Aorta (tissue), 5 donors: ENCODE data around the gene APOL4. TPM values are rescaled to one million over a fixed set of nuclear protein-coding genes. Genes with fewer than 3 reads are reported as not detected.

Experiments
- ATAC-seq: fragments of 200-7000 bp; cut with Tn5 transposase; one replicate; pipeline ENCODE4 v1.9.1; 2022; ENCODE audit warnings: moderate library complexity; ENCODE audit not compliant: low FRiP score
- DNase-seq, 2 donors: peaks; one replicate each; pipeline ENCODE4 v3.0.0-alpha.2; 2020
- H3K27ac ChIP-seq, 2 donors: one replicate each; pipeline ENCODE4 v1.5.1; 2013; ENCODE audit warnings: low read length in 2 of 2, mild to moderate bottlenecking in 2 of 2, moderate library complexity in 2 of 2, control low read depth in 1 of 2, inconsistent platforms in 1 of 2, low read depth in 1 of 2
- H3K27me3 ChIP-seq, 2 donors: one replicate each; pipeline ENCODE4 v1.6.1; 2013; ENCODE audit warnings: control low read depth in 1 of 2, low read length in 1 of 2, mild to moderate bottlenecking in 1 of 2, moderate library complexity in 1 of 2; ENCODE audit not compliant: insufficient read depth in 2 of 2, control insufficient read depth in 1 of 2
- H3K36me3 ChIP-seq, 2 donors: one replicate each; pipeline ENCODE4 v1.6.1; 2013; ENCODE audit warnings: control low read depth in 1 of 2, low read length in 1 of 2, mild to moderate bottlenecking in 1 of 2; ENCODE audit not compliant: insufficient read depth in 2 of 2, control insufficient read depth in 1 of 2
- H3K4me1 ChIP-seq, 2 donors: one replicate each; pipeline ENCODE4 v1.6.1; 2013; ENCODE audit warnings: low read length in 2 of 2, control low read depth in 1 of 2, mild to moderate bottlenecking in 1 of 2, moderate library complexity in 1 of 2; ENCODE audit not compliant: insufficient read depth in 2 of 2, control insufficient read depth in 1 of 2
- H3K4me3 ChIP-seq, 2 donors: one replicate each; pipeline ENCODE4 v1.5.1; 2013; ENCODE audit warnings: low read length in 2 of 2, control low read depth in 1 of 2, mild to moderate bottlenecking in 1 of 2
- H3K9me3 ChIP-seq: one replicate; pipeline ENCODE4 v1.6.1; 2013; ENCODE audit warnings: mild to moderate bottlenecking, low read length; ENCODE audit not compliant: control insufficient read depth
- WGBS, 2 donors: extraction: QIAGEN DNeasy Blood & Tissue Kit; methylation state at CpG; one replicate each; pipeline ENCODE4 v1.1.7; 2013; 5-methylcytosine and 5-hydroxymethylcytosine counted together
- intact Hi-C, 2 donors: fragments of 100-400 bp; cut with DNase I; formaldehyde crosslinking; loops; one replicate each; pipeline versions ENCODE4 v1.14.2 to v1.15.0; 2022
- polyA plus RNA-seq, 2 donors: library from polyadenylated mRNA; stranded (reverse); fragments of 200-250 nt; gene quantifications; one replicate each; pipeline ENCODE4 v1.2.3, GENCODE V29; 2013
- total RNA-seq, 2 donors: library from RNA; stranded (reverse); fragmentation: NEBNext Ultra II Directional; extraction: Animal tissue kit (Norgen Biotek cat#: 25700); gene quantifications; one replicate each; pipeline ENCODE4 v1.2.1, GENCODE V29; 2021
- donor health status: healthy with polysubstance abuse.
- donor health status: Bipolar disorder and iron deficiency.
- donor health status: DM: no; HTN: no; CAD: no.
- donor health status: DM: no; HTN: no; CAD: no.
- donor health status: DM: yes; HTN: yes; CAD: no.

Gene APOL4
- total and polyA plus RNA-seq, 4 donors = 0.82 to 10.5 (median 4.4) TPM

- ATAC-seq (peak; percentile 97), DNase-seq (peak; percentile 93 to 95)
- H3K9me3 ChIP-seq = no peaks in the 10 kb centered on the region
- H3K27me3 ChIP-seq = no peaks in the 10 kb centered on the region
- no peaks in the 10 kb centered on the region for H3K36me3 ChIP-seq
- no peaks in the 10 kb centered on the region for H3K4me1 ChIP-seq
- H3K4me3 ChIP-seq = peak within 1 kb of the TSS; percentile 54 to 75
- 3 to 4% methylated on average over 13 of the region's 13 CpGs for WGBS, 2 donors
- intact Hi-C loops = loop anchor here in 1 of 2 donors (5.0 kb wide), 2 partner anchors 42 to 87 kb away; no protein-coding TSS in a partner anchor
- H3K27ac ChIP-seq = peak within 1 kb of the TSS; percentile 20 to 80
Measured at GRCh38 chr22:36239401-36240171, 38.0 kb upstream of the APOL4 start, which contains the start of gene APOL2. APOL2 (minus strand) TSS chr22:36239527; CDS start chr22:36233162, 6,365 bp downstream.

GRCh38 chr22:36239150-36239400 is 37.5 kb upstream of the APOL4 start:
- peak overlapping the region; percentile 54 to 75 for H3K4me3 ChIP-seq
- WGBS, 2 donors = 0 to 1% methylated on average over 4 of the region's 4 CpGs
- ATAC-seq = peak; percentile 31
- H3K27ac ChIP-seq = peak overlapping the region; percentile 20 to 55
- H3K36me3 ChIP-seq = no peaks in the 10 kb centered on the region
- no peaks in the 10 kb centered on the region for H3K9me3 ChIP-seq
- no peaks in the 10 kb centered on the region for H3K27me3 ChIP-seq
- H3K4me1 ChIP-seq = no peaks in the 10 kb centered on the region
- peak in 1 of 2 donors; percentile 47 for DNase-seq
- intact Hi-C loops = loop anchor here in 1 of 2 donors (5.0 kb wide), 2 partner anchors 42 to 87 kb away; no protein-coding TSS in a partner anchor

GRCh38 chr22:36238373-36239149 is 37.0 kb upstream of the APOL4 start:
- H3K27me3 ChIP-seq = no peaks in the 10 kb centered on the region
- peak overlapping the region; percentile 54 to 75 for H3K4me3 ChIP-seq
- 5 to 7% methylated on average over 5 of the region's 5 CpGs for WGBS, 2 donors
- no peaks in the 10 kb centered on the region for H3K9me3 ChIP-seq
- ATAC-seq (peak; percentile 51), DNase-seq (peak in 1 of 2 donors; percentile 45)
- H3K36me3 ChIP-seq = no peaks in the 10 kb centered on the region
- H3K4me1 ChIP-seq = no peaks in the 10 kb centered on the region
- H3K27ac ChIP-seq = peak overlapping the region in 1 of 2 donors; percentile 55
- intact Hi-C loops = loop anchor here in 1 of 2 donors (5.0 kb wide), 2 partner anchors 41 to 86 kb away; no protein-coding TSS in a partner anchor

GRCh38 chr22:36237462-36238372 is 36.1 kb upstream of the APOL4 start:
- no peaks in the 10 kb centered on the region for H3K4me1 ChIP-seq
- no peaks in the 10 kb centered on the region for H3K27me3 ChIP-seq
- no peaks in the 10 kb centered on the region for H3K36me3 ChIP-seq
- ATAC-seq (no peak), DNase-seq (peak in 1 of 2 donors; percentile 49)
- 43 to 59% methylated on average over 12 of the region's 12 CpGs for WGBS, 2 donors
- H3K27ac ChIP-seq = no peak overlapping the region
- H3K4me3 ChIP-seq = no peak overlapping the region
- no peaks in the 10 kb centered on the region for H3K9me3 ChIP-seq
- intact Hi-C loops = loop anchor here in 1 of 2 donors (5.0 kb wide), 2 partner anchors 40 to 85 kb away; no protein-coding TSS in a partner anchor

- no peak for ATAC-seq
Measured at GRCh38 chr22:36236388-36237319, 35.0 kb upstream of the APOL4 start.

GRCh38 chr22:36235585-36235984 is 34.0 kb upstream of the APOL4 start:
- intact Hi-C loops = loop anchor here in 1 of 2 donors (5.0 kb wide), 2 partner anchors 38 to 83 kb away; no protein-coding TSS in a partner anchor
- H3K4me3 ChIP-seq = no peak overlapping the region

More at GRCh38 chr22:36236388-36237319, 35.0 kb upstream of the APOL4 start:
- H3K27me3 ChIP-seq = no peaks in the 10 kb centered on the region
- no peak overlapping the region for H3K27ac ChIP-seq
- no peaks in the 10 kb centered on the region for H3K36me3 ChIP-seq
- 78 to 89% methylated on average over 14 of the region's 14 CpGs for WGBS, 2 donors
- H3K4me3 ChIP-seq = no peak overlapping the region
- intact Hi-C loops = loop anchor here in 1 of 2 donors (5.0 kb wide), 2 partner anchors 39 to 84 kb away; no protein-coding TSS in a partner anchor
- no peak for DNase-seq
- no peaks in the 10 kb centered on the region for H3K4me1 ChIP-seq
- H3K9me3 ChIP-seq = no peaks in the 10 kb centered on the region

GRCh38 chr22:36234919-36235318 is 33.3 kb upstream of the APOL4 start:
- H3K27ac ChIP-seq = no peak overlapping the region
- DNase-seq (no peak), ATAC-seq (no peak)
- H3K9me3 ChIP-seq = no peaks in the 10 kb centered on the region
- H3K36me3 ChIP-seq = no peaks in the 10 kb centered on the region
- WGBS, 2 donors = 8 to 9% methylated on average over 2 of the region's 2 CpGs
- H3K4me3 ChIP-seq = no peak overlapping the region
- intact Hi-C loops = loop anchor here in 1 of 2 donors (5.0 kb wide), 2 partner anchors 38 to 83 kb away; no protein-coding TSS in a partner anchor
- H3K27me3 ChIP-seq = no peaks in the 10 kb centered on the region
- no peaks in the 10 kb centered on the region for H3K4me1 ChIP-seq

More at GRCh38 chr22:36235585-36235984, 34.0 kb upstream of the APOL4 start:
- H3K9me3 ChIP-seq = no peaks in the 10 kb centered on the region
- no peaks in the 10 kb centered on the region for H3K4me1 ChIP-seq
- H3K36me3 ChIP-seq = no peaks in the 10 kb centered on the region
- ATAC-seq (no peak), DNase-seq (no peak)
- WGBS, 2 donors = 70 to 77% methylated on average over 3 of the region's 3 CpGs
- H3K27me3 ChIP-seq = no peaks in the 10 kb centered on the region
- H3K27ac ChIP-seq = no peak overlapping the region
